ENCODE data around the gene SERGEF. TPM values are rescaled to one million over a fixed set of nuclear protein-coding genes. Genes with fewer than 3 reads are reported as not detected.

The SERGEF gene
- total and polyA plus RNA-seq, 4 donors, result 44.7 to 51.0 (median 46.2) TPM

DNA sequence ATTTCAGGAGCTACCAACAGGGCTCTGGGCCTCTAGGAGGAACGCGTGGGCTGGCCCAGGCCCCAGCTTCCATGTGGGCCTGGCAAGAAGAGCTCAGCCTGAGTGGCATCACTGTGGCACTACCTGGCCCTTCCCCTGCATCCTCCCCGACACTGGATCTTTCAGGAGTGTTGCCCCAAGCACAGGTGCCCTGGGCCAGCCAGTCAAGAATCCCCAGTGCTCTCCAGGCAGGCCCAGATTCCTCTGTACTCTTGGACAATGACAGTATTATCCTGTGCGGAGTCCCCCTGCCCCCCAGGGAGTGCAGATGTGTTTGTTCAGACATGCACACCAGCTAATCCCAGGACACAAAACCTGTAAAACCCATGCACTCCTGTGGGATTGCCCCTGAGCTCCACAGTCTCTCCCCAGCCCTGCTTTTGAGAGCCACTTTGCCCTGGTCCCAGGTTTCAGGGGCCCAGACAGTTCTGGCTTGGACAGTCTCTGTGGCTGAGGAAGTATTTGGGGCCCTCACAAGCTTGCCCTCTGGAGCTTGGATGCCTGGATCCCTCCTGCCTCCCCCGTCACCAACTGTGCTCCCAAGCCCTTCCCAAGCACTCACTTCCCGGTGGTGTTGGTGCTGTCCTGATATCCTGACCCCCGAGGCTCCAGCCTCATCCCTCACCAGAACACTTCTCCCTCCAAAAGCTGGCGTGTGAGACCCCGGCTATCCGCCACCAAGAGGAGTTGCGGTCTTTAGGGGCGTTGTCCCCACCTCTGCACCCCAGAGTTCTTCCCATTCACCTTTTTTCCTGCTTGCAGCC is 238.4 kb downstream of the SERGEF start:
- Histone ChIP-seq H3K9me3 (ENCODE audit: control insufficient read depth, insufficient read depth, low read length) (no peaks in the 10 kb centered on the region), H3K4me3 (ENCODE audit: low read depth, low read length) (no peak overlapping the region), H3K27me3 (ENCODE audit: control insufficient read depth, insufficient read depth, low read length) (no peaks in the 10 kb centered on the region), H3K27ac (ENCODE audit: low read depth, low read length) (no peak overlapping the region), H3K36me3 (ENCODE audit: control insufficient read depth, insufficient read depth, low read length) (peaks cover 52% of the 10 kb centered on the region), H3K4me1 (ENCODE audit: control insufficient read depth, insufficient read depth, low read length) (peaks cover 33% of the 10 kb centered on the region)
- no peak for DNase-seq (ENCODE audit: low read depth in 4 of 6, low spot score in 6 of 6)
- 82% methylated on average over 10 of the region's 12 CpGs for WGBS (ENCODE audit: insufficient coverage)

DNA sequence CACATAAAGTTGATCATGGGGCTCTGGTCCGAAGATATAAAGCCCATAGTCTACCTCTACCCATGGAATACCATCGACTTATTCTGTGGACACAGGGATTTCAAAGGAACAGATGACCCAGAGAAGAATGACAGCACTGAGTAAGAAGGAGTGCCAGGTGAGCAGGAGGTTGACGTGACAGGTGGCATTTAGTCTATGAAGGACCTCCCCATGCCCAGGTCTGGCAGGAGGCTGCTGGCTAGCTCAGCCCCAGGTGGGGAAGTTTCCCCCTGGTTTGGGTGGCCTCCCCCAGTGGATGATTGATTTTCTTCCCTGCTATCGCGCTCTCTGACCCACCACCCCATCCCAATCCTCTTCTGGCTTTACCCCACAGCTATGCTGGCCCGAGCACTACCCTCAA is 239.2 kb downstream of the SERGEF start:
- WGBS (ENCODE audit: insufficient coverage), result 94% methylated on average over 4 of the region's 6 CpGs
- Histone ChIP-seq H3K4me1 (ENCODE audit: control insufficient read depth, insufficient read depth, low read length) (peaks cover 37% of the 10 kb centered on the region), H3K27ac (ENCODE audit: low read depth, low read length) (no peak overlapping the region), H3K4me3 (ENCODE audit: low read depth, low read length) (no peak overlapping the region), H3K9me3 (ENCODE audit: control insufficient read depth, insufficient read depth, low read length) (no peaks in the 10 kb centered on the region), H3K27me3 (ENCODE audit: control insufficient read depth, insufficient read depth, low read length) (no peaks in the 10 kb centered on the region), H3K36me3 (ENCODE audit: control insufficient read depth, insufficient read depth, low read length) (peaks cover 45% of the 10 kb centered on the region)
- no peak for DNase-seq (ENCODE audit: low read depth in 4 of 6, low spot score in 6 of 6)

DNA sequence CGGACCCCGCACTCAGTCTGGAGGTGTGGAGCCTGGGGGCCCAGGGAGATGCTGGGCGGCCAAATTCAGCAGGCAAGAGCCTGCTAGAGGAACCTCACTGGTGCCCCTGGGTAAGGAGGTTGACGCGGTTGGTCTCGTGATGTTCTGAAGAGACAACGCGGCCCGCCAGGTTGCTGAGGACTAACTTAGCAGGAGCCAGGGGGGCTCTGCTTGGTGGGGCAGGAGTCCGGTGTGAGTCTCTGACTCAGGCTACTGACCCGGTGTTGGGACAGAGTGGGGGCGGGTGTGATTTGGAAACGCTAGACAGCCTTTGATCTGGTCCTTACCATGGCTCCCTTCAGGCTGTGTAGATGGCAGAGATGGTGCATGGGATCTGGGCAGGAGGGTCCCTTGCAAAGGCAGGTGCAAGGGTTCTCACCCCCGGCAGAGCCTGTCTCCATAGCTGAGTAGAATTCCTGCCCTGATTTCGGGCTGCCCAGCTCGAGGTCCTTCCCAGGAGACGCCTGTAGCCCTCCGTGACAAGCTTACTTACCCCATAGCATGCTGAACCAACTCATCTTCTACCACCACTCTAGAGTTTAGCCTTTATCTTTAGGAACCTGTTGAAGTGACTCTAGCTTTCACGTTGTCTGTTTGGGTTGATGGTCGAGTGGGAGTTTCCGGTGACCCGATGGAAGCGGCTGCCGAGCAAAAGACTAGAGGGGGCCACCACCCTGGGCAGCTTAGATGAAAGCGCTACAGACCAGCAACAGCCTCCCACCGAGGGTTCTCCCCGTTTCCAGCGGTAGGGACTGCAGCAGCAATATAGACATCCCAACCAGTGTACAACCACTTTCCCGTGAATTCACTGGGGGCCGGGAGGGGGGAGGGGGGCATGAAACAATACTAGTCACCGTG is 239.9 kb downstream of the SERGEF start:
- Histone ChIP-seq H3K27ac (ENCODE audit: low read depth, low read length) (no peak overlapping the region), H3K9me3 (ENCODE audit: control insufficient read depth, insufficient read depth, low read length) (no peaks in the 10 kb centered on the region), H3K4me3 (ENCODE audit: low read depth, low read length) (no peak overlapping the region), H3K27me3 (ENCODE audit: control insufficient read depth, insufficient read depth, low read length) (no peaks in the 10 kb centered on the region), H3K36me3 (ENCODE audit: control insufficient read depth, insufficient read depth, low read length) (peaks cover 40% of the 10 kb centered on the region), H3K4me1 (ENCODE audit: control insufficient read depth, insufficient read depth, low read length) (peaks cover 44% of the 10 kb centered on the region)
- 96% methylated on average over 21 of the region's 31 CpGs for WGBS (ENCODE audit: insufficient coverage)
- DNase-seq (ENCODE audit: low read depth in 4 of 6, low spot score in 6 of 6), result no peak

DNA sequence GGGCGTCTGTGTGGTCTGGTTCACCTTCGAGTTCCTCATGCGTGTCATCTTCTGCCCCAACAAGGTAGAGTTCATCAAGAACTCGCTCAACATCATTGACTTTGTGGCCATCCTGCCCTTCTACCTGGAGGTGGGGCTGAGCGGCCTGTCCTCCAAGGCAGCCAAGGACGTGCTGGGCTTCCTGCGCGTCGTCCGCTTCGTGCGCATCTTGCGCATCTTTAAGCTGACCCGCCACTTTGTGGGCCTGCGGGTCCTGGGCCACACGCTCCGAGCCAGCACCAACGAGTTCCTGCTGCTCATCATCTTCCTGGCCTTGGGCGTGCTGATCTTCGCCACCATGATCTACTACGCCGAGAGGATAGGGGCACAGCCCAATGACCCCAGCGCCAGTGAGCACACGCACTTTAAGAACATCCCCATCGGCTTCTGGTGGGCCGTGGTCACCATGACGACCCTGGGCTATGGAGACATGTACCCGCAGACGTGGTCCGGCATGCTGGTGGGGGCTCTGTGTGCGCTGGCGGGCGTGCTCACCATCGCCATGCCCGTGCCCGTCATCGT is 240.9 kb downstream of the SERGEF start:
- no peak for DNase-seq (ENCODE audit: low read depth in 4 of 6, low spot score in 6 of 6)
- peaks cover 45% of the 10 kb centered on the region for H3K4me1 ChIP-seq (ENCODE audit: control insufficient read depth, insufficient read depth, low read length)
- H3K27me3 ChIP-seq (ENCODE audit: control insufficient read depth, insufficient read depth, low read length), result no peaks in the 10 kb centered on the region
- H3K27ac ChIP-seq (ENCODE audit: low read depth, low read length), result no peak overlapping the region
- H3K36me3 ChIP-seq (ENCODE audit: control insufficient read depth, insufficient read depth, low read length), result peaks cover 38% of the 10 kb centered on the region
- 97% methylated on average over 37 of the region's 37 CpGs for WGBS (ENCODE audit: insufficient coverage)
- H3K9me3 ChIP-seq (ENCODE audit: control insufficient read depth, insufficient read depth, low read length), result no peaks in the 10 kb centered on the region
- H3K4me3 ChIP-seq (ENCODE audit: low read depth, low read length), result no peak overlapping the region

DNA sequence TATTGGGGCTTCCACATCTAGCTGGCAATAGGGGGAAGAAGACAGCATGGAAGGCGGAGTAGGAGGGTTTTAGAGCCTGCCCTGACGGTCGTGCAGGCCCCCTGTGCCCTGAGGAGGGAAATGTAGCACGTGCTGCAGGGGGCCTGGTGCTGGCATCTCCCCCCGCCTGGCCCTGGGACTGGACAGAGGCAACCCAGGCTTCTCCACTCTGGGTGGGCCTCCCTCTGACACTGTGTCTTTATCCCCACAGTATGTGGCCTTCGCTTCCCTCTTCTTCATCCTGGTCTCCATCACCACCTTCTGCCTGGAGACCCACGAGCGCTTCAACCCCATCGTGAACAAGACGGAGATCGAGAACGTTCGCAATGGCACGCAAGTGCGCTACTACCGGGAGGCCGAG is 241.4 kb downstream of the SERGEF start:
- Histone ChIP-seq H3K9me3 (ENCODE audit: control insufficient read depth, insufficient read depth, low read length) (no peaks in the 10 kb centered on the region), H3K4me1 (ENCODE audit: control insufficient read depth, insufficient read depth, low read length) (peaks cover 43% of the 10 kb centered on the region), H3K27me3 (ENCODE audit: control insufficient read depth, insufficient read depth, low read length) (no peaks in the 10 kb centered on the region), H3K36me3 (ENCODE audit: control insufficient read depth, insufficient read depth, low read length) (peaks cover 38% of the 10 kb centered on the region), H3K4me3 (ENCODE audit: low read depth, low read length) (no peak overlapping the region), H3K27ac (ENCODE audit: low read depth, low read length) (no peak overlapping the region)
- WGBS (ENCODE audit: insufficient coverage), result 92% methylated on average over 17 of the region's 17 CpGs
- no peak for DNase-seq (ENCODE audit: low read depth in 4 of 6, low spot score in 6 of 6)

DNA sequence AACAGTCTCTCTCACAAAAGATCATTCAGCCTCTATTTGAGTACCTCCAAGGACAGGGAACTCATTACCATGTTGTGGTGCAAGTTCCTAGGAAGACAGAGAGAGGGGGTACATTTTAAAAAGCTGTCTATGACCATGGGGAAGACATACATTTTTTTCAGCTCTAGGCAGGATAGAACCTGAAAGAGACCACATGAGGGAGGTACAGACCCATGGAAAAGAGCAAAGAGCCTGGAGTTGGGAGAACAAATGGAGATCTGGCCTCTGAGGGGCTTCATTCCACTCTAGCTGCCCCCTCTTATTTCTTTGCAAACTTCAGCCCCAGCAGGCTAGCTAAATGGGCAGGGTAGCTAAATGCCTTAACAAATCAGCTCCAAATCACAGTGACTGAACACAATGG is 241.9 kb downstream of the SERGEF start:
- peaks cover 43% of the 10 kb centered on the region for H3K4me1 ChIP-seq (ENCODE audit: control insufficient read depth, insufficient read depth, low read length)
- H3K27ac ChIP-seq (ENCODE audit: low read depth, low read length), result no peak overlapping the region
- peaks cover 35% of the 10 kb centered on the region for H3K36me3 ChIP-seq (ENCODE audit: control insufficient read depth, insufficient read depth, low read length)
- DNase-seq (ENCODE audit: low read depth in 4 of 6, low spot score in 6 of 6), result no peak
- H3K27me3 ChIP-seq (ENCODE audit: control insufficient read depth, insufficient read depth, low read length), result no peaks in the 10 kb centered on the region
- H3K9me3 ChIP-seq (ENCODE audit: control insufficient read depth, insufficient read depth, low read length), result no peaks in the 10 kb centered on the region
- H3K4me3 ChIP-seq (ENCODE audit: low read depth, low read length), result no peak overlapping the region

DNA sequence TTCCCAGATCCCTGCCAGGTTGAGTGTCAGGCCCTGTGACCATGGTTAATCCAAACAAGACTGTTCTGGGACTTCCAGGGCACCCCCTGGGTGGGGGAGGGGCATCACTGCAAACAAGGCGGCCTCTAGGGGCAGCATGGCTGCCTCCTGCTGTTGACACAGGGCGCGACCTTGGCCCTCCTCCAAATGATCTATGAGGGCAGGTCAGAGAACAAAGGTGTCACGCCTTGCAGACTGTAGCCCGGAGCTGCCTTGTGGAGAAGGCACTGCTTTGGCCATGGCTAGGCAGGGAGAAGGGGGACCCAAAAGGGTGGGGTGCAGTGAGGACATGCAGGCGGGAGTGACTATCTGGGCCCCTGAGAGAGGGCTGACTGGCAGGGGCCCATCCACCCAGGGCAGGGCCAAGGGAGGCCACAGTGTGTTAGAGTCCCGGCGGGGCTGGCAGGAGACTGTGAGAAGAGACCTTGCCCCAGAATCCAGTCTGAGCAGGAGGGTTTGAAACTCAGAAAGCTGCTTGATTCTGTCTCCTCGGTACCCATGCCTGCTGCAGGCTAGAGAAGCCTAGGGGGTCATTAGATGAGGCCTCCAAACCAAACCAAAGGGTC is 242.7 kb downstream of the SERGEF start:
- H3K4me1 ChIP-seq (ENCODE audit: control insufficient read depth, insufficient read depth, low read length), result peaks cover 44% of the 10 kb centered on the region
- no peaks in the 10 kb centered on the region for H3K27me3 ChIP-seq (ENCODE audit: control insufficient read depth, insufficient read depth, low read length)
- H3K36me3 ChIP-seq (ENCODE audit: control insufficient read depth, insufficient read depth, low read length), result peaks cover 31% of the 10 kb centered on the region
- 53% methylated on average over 9 of the region's 9 CpGs for WGBS (ENCODE audit: insufficient coverage)
- no peak overlapping the region for H3K27ac ChIP-seq (ENCODE audit: low read depth, low read length)
- no peaks in the 10 kb centered on the region for H3K9me3 ChIP-seq (ENCODE audit: control insufficient read depth, insufficient read depth, low read length)
- no peak overlapping the region for H3K4me3 ChIP-seq (ENCODE audit: low read depth, low read length)
- no peak for DNase-seq (ENCODE audit: low read depth in 4 of 6, low spot score in 6 of 6)

DNA sequence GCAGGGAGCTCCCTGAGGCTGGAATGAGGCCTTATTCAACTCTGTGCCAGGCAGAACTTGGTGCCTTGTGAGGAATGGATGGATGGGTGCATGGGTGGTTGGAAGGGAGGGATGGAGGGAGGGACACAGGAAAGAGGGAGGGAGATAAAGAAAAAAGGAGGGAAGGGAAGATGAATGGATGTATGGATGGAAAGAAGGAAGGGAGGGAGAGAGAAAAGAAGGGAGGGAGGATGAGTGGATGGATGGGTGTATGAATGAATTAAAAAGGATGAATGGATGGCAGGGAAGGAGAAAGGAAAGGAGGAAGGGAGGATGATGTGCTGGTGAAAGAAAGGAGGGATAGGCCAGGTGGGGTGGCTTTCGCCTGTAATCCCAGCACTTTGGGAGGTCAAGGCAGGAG is 243.6 kb downstream of the SERGEF start:
- no peaks in the 10 kb centered on the region for H3K9me3 ChIP-seq (ENCODE audit: control insufficient read depth, insufficient read depth, low read length)
- H3K4me3 ChIP-seq (ENCODE audit: low read depth, low read length), result no peak overlapping the region
- H3K27me3 ChIP-seq (ENCODE audit: control insufficient read depth, insufficient read depth, low read length), result no peaks in the 10 kb centered on the region
- H3K27ac ChIP-seq (ENCODE audit: low read depth, low read length), result no peak overlapping the region
- WGBS (ENCODE audit: insufficient coverage), result no CpG with 5 or more reads among the region's 1 CpG
- peaks cover 33% of the 10 kb centered on the region for H3K36me3 ChIP-seq (ENCODE audit: control insufficient read depth, insufficient read depth, low read length)
- no peak for DNase-seq (ENCODE audit: low read depth in 4 of 6, low spot score in 6 of 6)
- peaks cover 49% of the 10 kb centered on the region for H3K4me1 ChIP-seq (ENCODE audit: control insufficient read depth, insufficient read depth, low read length)

DNA sequence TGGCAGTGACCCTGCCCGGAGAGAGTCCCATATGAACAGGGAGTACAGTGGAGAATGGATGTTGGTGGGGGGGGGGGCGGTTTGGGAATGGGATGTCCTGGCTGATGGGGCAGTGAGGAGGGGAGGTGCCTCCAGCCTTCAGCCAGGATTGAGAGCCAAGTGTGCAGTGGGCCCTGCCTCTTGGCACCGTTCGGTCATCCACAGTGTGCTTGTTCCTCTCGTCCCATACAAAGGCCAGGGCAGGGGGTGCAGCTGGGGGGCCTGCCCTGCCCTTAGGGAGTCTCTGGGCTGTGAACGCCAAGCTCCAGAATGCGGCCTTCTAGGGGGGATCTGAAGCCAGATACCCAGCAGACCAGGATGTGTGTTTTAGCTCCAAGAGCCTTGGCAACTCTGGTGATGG is 244.3 kb downstream of the SERGEF start:
- H3K27me3 ChIP-seq (ENCODE audit: control insufficient read depth, insufficient read depth, low read length), result no peaks in the 10 kb centered on the region
- WGBS (ENCODE audit: insufficient coverage), result 78% methylated on average over 6 of the region's 7 CpGs
- H3K27ac ChIP-seq (ENCODE audit: low read depth, low read length), result no peak overlapping the region
- no peak for DNase-seq (ENCODE audit: low read depth in 4 of 6, low spot score in 6 of 6)
- peaks cover 32% of the 10 kb centered on the region for H3K36me3 ChIP-seq (ENCODE audit: control insufficient read depth, insufficient read depth, low read length)
- H3K4me1 ChIP-seq (ENCODE audit: control insufficient read depth, insufficient read depth, low read length), result peaks cover 45% of the 10 kb centered on the region
- no peaks in the 10 kb centered on the region for H3K9me3 ChIP-seq (ENCODE audit: control insufficient read depth, insufficient read depth, low read length)
- H3K4me3 ChIP-seq (ENCODE audit: low read depth, low read length), result no peak overlapping the region

All from spinal cord (tissue), 10 donors.